ENCODE measurements around the gene STRA6.

Gene STRA6

GRCh38 chr15:74227968-74228722, 25.6 kb upstream of the STRA6 start:
- no peak for DNase-seq

GRCh38 chr15:74226761-74227540, 24.4 kb upstream of the STRA6 start:
- DNase-seq = no peak

GRCh38 chr15:74225928-74226327, 23.3 kb upstream of the STRA6 start:
- DNase-seq = no peak

GRCh38 chr15:74222240-74223119, 19.9 kb upstream of the STRA6 start:
- DNase-seq = no peak

- DNase-seq = no peak
Measured at GRCh38 chr15:74221399-74222239, 19.0 kb upstream of the STRA6 start.

- no peak for DNase-seq
Measured at GRCh38 chr15:74220475-74221248, 18.1 kb upstream of the STRA6 start.

GRCh38 chr15:74217907-74218885, 15.6 kb upstream of the STRA6 start:
- no peak for DNase-seq

- DNase-seq = no peak
Measured at GRCh38 chr15:74216949-74217348, 14.4 kb upstream of the STRA6 start.

GRCh38 chr15:74215958-74216357, 13.4 kb upstream of the STRA6 start:
- no peak for DNase-seq

GRCh38 chr15:74214324-74215021, 11.9 kb upstream of the STRA6 start:
- no peak for DNase-seq

- DNase-seq = no peak
Measured at GRCh38 chr15:74213858-74214284, 11.3 kb upstream of the STRA6 start.

GRCh38 chr15:74212494-74212893, 9.9 kb upstream of the STRA6 start:
- no peak for DNase-seq

- DNase-seq = no peak
Measured at GRCh38 chr15:74211656-74212055, 9.1 kb upstream of the STRA6 start.

- no peak for DNase-seq
Measured at GRCh38 chr15:74210729-74211128, 8.1 kb upstream of the STRA6 start.

- DNase-seq = no peak
Measured at GRCh38 chr15:74209997-74210671, 7.5 kb upstream of the STRA6 start.

- DNase-seq = no peak
Measured at GRCh38 chr15:74209560-74209958, 7.0 kb upstream of the STRA6 start.

GRCh38 chr15:74208901-74209559, 6.4 kb upstream of the STRA6 start:
- no peak for DNase-seq

GRCh38 chr15:74208496-74208895, 5.9 kb upstream of the STRA6 start:
- no peak for DNase-seq

Data from SIG-M5 (cell line).